CD4-positive, alpha-beta T cell treated with Interleukin-2 at 100 ng/mL for 4 hours (primary cell): ENCODE data around the gene RELB.
A peak's percentile ranks its signal among the peaks of the same experiment; 100 is the strongest.
"Not testable (repeated sequence)": the region's sequence is repeated elsewhere in the genome, so short reads cannot be mapped to it uniquely, and the experiment has no call there.

Source experiments
- DNase-seq: peaks from one replicate; pipeline ENCODE4 v3.0.0-alpha.2; 2020; ENCODE audit warnings: low spot score

The RELB gene, protein sequence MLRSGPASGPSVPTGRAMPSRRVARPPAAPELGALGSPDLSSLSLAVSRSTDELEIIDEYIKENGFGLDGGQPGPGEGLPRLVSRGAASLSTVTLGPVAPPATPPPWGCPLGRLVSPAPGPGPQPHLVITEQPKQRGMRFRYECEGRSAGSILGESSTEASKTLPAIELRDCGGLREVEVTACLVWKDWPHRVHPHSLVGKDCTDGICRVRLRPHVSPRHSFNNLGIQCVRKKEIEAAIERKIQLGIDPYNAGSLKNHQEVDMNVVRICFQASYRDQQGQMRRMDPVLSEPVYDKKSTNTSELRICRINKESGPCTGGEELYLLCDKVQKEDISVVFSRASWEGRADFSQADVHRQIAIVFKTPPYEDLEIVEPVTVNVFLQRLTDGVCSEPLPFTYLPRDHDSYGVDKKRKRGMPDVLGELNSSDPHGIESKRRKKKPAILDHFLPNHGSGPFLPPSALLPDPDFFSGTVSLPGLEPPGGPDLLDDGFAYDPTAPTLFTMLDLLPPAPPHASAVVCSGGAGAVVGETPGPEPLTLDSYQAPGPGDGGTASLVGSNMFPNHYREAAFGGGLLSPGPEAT

DNA sequence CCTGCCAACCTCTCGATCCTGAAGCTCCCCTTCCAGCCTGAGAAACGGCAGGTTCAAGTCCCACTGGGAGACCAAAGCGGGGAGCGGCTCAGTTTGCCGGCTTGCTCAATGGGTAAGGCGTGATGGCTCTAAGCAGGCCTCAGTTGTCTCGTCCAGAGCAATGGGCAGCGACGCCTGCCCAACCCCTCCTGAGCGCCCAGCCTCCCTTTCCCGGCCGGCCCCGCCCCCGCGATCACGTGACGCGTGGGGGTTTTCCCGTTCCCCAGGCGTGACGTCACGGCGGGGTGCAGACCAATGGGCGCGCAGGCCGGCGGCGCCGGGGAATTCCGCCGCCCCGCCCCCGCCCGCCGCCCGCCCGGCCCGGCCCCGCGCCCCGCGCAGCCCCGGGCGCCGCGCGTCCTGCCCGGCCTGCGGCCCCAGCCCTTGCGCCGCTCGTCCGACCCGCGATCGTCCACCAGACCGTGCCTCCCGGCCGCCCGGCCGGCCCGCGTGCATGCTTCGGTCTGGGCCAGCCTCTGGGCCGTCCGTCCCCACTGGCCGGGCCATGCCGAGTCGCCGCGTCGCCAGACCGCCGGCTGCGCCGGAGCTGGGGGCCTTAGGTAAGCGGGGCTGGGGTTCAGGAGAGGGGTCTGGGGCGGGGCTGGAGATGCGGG is at the start of gene RELB:
Gene RELB, plus strand, starts transcription at position 378 of the 653 bp plus-strand sequence. Its CDS starts 116 bp downstream, at position 494.
- DNase-seq: peak; percentile 94

DNA sequence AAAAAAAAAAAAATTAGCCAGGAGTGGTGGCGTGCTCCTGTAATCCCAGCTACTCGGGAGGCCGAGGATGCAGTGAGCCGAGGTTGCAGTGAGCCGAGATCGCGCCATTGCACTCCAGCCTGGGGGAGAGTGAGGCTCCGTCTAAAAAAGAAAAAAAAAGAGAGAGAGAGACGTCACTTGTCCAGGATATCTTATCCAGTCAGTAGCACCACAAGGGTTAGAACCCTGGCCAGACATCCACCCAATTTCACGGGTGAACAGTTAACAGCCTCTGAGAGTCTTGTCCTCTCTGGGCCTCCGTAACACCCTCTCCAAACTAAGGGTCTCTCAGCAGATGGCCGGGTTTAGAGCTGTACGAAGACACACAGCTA is 47.0 kb upstream of the RELB start:
- no peak for DNase-seq

- peak; percentile 96 for DNase-seq
Observed at GRCh38 chr19:44954649-44955504, 46.4 kb upstream of the RELB start, which contains the start of gene CLPTM1. CLPTM1 (plus strand) TSS chr19:44955380; CDS start chr19:44955396, 16 bp downstream.

- DNase-seq: no peak
Observed at GRCh38 chr19:44955505-44956439, 45.5 kb upstream of the RELB start.

DNA sequence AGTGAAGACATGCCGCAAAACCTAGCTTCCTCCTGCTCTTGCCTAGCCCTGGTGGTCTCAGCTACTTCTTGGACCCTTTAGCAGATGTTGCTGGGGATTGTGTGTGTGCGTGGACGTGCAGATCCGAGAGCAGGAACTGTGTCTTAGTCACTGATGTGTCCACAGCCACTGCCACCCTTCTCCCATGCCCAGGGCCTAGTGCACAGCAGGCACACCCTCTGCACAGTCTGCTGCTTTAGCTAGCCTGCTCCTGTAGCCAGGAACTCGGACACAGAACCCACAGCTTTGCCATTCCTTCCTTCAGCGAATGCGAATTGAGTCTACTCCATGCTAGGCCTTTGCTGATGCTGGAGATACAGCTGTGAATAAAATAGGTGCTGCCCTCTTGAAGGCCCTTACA is 43.7 kb upstream of the RELB start:
- no peak for DNase-seq

GRCh38 chr19:44958090-44958489 is 43.2 kb upstream of the RELB start:
- DNase-seq: no peak

- no peak for DNase-seq
Observed at GRCh38 chr19:44959691-44960090, 41.6 kb upstream of the RELB start.

DNA sequence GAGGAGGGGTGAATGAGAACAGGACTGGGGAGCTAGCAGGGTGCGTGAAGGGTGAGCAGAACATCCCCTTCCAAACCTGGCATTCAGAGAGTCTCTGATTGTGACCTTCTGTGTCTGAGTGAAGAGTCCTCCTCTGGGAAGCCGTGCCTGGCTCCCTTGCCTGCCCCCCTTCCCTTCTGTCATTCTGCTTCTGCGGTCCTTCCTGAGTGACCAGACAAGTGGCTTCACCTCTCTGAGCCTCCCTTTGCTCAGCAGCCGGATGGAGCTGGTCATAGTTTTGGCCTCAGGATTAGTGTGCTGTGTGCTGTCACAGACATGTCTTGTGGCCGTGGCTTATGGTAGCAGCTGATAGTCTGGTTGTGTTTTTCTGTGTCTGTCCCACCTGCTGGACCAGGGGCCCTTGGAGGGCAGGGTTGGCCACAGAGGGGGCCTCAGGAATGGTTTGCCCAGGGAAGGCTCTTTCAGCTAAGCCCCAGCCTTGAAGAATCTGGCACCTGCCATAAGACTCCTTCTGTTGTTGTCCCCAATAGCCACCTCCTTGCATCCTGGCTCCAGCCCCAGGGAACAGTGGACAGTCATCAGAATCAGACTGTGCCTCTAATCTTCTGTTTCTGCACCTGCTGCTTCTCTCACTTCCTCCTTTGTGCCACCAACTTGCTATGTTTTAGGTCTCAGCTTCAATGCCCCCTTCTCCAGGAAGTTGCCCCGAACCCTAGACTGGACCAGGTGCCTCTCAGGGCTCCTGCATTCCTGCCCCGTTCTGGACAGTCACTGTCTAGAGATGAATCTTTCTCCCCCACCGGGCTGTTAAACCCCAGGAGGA is 40.1 kb upstream of the RELB start:
- no peak for DNase-seq

DNA sequence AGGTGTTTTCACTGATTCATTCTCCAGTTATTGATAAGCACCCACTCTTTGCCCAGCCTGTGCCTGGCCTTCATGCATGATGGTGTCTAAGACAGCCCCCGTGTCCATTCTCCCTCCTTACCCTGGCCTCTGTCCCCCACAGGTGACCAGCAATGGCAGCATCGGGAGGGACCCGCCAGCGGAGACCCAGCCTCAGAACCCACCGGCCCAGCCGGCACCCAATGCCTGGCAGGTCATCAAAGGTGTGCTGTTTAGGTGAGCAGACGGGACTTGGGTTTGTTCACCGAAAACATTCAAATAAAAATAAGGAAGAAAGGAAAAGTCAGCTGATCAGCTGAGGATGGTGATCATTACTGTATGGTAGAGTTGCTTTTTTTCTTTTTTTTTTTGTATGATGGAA is 39.4 kb upstream of the RELB start:
- no peak for DNase-seq

- no peak for DNase-seq
Observed at GRCh38 chr19:44968118-44968517, 33.1 kb upstream of the RELB start.

DNA sequence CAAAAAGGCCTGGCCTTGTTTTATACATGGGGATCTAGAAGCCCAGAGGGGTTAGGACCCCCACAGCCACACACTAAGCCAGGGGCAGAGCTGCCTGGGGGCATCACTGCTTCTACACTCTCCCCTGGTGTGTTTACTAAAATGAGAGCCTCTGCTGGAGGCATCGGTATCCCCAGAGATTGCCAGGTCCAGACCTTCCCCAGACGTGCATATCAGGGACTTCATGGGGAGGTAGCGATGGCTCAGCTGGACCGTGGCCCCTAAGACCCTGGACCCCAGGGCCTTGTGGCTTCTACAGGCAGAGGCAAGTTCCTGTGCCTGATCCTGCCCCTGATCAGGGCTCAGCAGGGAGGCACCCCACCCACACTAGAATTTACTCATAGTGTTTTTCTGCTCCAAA is 32.6 kb upstream of the RELB start:
- DNase-seq: no peak

GRCh38 chr19:44969437-44969836 is 31.8 kb upstream of the RELB start:
- DNase-seq: no peak

- DNase-seq: not testable (repeated sequence)
Observed at GRCh38 chr19:44971451-44971850, 29.8 kb upstream of the RELB start.

- no peak for DNase-seq
Observed at GRCh38 chr19:44972802-44973201, 28.5 kb upstream of the RELB start.

DNA sequence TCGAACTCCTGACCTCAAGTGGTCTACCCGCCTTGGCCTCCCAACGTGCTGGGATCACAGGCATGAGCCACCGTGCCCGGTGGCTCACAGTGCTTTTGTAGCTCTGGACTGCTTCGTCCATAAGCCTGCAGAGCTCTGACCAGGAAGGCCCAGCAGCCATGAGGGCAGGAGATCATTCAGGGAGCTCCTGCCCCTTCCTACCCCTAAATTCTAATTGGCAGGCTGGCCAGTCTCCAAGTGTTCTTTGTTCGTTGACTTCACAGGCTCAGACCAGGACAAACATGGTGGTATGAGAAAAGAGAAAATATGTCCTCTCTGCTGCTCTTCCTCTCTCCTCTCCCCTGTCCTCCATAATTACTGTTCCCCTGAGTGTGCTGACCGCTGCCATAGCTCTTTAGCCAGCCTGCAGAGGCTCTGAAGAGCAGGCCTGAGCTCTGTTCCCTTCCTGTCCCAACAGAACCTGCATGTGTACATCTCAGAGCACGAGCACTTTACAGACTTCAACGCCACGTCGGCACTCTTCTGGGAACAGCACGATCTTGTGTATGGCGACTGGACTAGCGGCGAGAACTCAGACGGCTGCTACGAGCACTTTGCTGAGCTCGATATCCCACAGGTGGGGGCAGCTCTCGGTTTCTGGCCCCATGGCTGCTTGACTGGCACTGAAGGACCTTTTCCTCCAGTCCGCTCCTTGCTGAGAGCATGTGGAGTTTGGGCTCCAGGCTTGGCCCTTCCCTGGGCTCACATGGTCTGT is 27.1 kb upstream of the RELB start:
- DNase-seq: no peak

- DNase-seq: no peak
Observed at GRCh38 chr19:44974857-44975256, 26.4 kb upstream of the RELB start.

DNA sequence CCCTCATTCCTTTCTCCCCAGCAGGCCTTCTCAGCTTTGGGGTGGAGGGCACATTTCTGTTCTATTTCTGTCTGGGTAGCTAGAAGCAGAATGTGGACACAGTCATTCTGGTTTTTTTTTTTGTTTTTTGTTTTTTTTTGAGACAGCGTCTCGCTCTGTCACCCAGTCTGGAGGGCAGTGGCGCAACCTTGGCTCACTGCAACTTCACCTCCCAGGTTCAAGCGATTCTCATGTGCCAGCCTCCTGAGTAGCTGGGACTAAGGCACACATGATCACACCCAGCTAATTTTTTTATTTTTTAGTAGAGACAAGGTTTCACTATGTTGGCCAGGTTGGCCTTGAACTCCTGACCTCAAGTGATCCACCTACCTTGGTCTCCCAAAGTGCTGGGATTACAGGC is 25.8 kb upstream of the RELB start:
- no peak for DNase-seq

- no peak for DNase-seq
Observed at GRCh38 chr19:44984005-44984404, 17.3 kb upstream of the RELB start.

GRCh38 chr19:44985445-44985844 is 15.8 kb upstream of the RELB start:
- no peak for DNase-seq
